Left ventricle myocardium inferior (tissue), 1 donor: ENCODE results near the gene DPPA4. TPM values are rescaled to one million over a fixed set of nuclear protein-coding genes. Genes with fewer than 3 reads are reported as not detected.

ENCODE experiments used
- DNase-seq: peaks from one replicate; pipeline ENCODE4 v3.0.0-alpha.2; 2020
- H3K27ac ChIP-seq: fragments of 200-600 bp; replicated peaks from 2 replicates; pipeline ENCODE4 v1.8.0; 2021
- H3K27me3 ChIP-seq: fragments of 200-600 bp; 2 replicates; pipeline ENCODE4 v1.8.0; 2021; ENCODE audit warnings: low read depth
- H3K36me3 ChIP-seq: fragments of 200-600 bp; 2 replicates; pipeline ENCODE4 v1.8.0; 2021
- H3K4me1 ChIP-seq: fragments of 200-600 bp; 2 replicates; pipeline ENCODE4 v1.8.0; 2021
- H3K4me3 ChIP-seq: fragments of 200-600 bp; 2 replicates; pipeline ENCODE4 v1.8.0; 2021; ENCODE audit warnings: mild to moderate bottlenecking, moderate library complexity
- H3K9me3 ChIP-seq: fragments of 200-600 bp; replicated peaks from 2 replicates; pipeline ENCODE4 v1.8.0; 2021
- intact Hi-C: fragments of 100-400 bp; cut with micrococcal nuclease; formaldehyde crosslinking; loops from one replicate; pipeline ENCODE4 v1.11.0; 2022
- total RNA-seq: library from RNA; stranded (reverse); fragmentation: NEBNext Ultra II Directional; extraction: Animal tissue kit (Norgen Biotek cat#: 25700); gene quantifications from one replicate; pipeline ENCODE4 v1.2.1, GENCODE V29; 2021
- TF ChIP-seq, protein P1 (sequence below): fragments of 200-600 bp; IDR thresholded peaks from 2 replicates; pipeline ENCODE4 v1.8.0; 2021; ENCODE audit warnings: antibody characterized with exemption, mild to moderate bottlenecking, borderline replicate concordance
- donor health status: DM: no; HTN: yes; CAD: no; lungs with severe emphysema.

DPPA4 gene
- total RNA-seq, 1 donor from 2014 or later, result not detected

DNA sequence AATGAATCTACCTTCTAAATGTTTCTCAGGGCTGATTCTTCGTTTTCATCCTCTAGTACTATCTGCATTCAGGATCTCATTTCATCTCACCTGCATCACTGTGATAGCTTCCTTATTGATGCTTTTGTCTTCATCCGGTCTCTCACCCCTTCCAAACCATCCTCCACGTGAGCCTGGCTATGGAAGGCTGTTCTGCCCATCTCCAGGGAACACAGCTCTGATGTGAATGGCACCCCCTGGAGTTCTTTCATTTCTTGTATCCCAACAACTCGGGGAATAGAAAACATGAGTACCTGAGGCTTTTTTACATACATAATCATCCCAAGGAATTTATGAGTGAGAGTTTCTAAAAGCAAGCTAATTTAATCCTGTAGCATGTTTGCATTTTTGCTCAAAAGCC is 8.8 kb upstream of the DPPA4 start:
- no peaks in the 10 kb centered on the region for H3K4me1 ChIP-seq
- intact Hi-C loops, result no loop called here

DNA sequence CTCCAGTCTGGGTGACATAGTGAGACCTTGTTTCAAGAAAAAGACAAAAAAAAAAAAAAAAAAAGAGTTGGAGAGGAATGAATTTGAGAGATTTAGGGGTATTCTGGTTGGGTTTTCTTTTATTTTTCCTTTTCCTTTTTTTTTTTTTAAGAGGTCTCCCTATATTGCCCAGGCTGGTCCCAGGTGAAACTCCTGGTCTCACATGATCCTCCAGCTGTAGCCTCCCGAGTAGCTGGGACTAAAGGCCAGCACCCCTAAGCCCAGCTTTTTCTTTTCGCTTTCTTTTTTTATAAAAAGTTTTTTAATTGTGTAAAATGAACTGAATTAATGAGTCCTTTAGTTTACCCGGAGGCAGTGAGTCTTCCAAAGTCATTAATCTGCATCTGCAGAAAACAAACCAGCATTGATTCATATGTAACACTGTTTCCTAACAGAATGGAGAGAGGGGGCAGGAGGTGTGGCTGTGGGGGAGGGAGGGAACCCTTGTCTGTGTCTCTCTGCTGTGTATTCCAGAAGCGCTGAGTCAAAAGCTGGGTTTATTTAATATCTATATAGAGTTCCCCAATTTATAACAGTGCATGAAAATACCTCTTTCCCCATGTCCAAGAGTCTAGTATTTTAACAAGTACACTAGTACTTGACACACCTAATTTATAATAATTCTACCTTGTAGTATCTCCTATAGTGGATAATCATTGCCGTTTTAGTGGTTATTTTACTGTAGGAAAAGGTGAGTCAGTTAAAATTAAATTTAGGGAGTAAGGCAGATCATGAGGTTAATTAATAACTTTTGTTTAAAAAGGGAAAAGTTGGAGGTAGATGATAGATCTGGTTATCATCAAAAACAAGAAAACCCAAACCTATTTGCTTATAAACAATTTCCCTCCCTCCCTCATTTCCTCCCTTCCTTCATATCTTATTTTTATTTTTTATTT is 2.6 kb upstream of the DPPA4 start:
- Histone ChIP-seq H3K36me3 (no peaks in the 10 kb centered on the region), H3K27me3 (peaks cover 51% of the 10 kb centered on the region), H3K4me1 (no peaks in the 10 kb centered on the region), H3K27ac (no peak overlapping the region), H3K9me3 (peaks cover 8% of the 10 kb centered on the region), H3K4me3 (no peak overlapping the region)
- intact Hi-C loops, result no loop called here
- TF ChIP-seq, protein P1, sequence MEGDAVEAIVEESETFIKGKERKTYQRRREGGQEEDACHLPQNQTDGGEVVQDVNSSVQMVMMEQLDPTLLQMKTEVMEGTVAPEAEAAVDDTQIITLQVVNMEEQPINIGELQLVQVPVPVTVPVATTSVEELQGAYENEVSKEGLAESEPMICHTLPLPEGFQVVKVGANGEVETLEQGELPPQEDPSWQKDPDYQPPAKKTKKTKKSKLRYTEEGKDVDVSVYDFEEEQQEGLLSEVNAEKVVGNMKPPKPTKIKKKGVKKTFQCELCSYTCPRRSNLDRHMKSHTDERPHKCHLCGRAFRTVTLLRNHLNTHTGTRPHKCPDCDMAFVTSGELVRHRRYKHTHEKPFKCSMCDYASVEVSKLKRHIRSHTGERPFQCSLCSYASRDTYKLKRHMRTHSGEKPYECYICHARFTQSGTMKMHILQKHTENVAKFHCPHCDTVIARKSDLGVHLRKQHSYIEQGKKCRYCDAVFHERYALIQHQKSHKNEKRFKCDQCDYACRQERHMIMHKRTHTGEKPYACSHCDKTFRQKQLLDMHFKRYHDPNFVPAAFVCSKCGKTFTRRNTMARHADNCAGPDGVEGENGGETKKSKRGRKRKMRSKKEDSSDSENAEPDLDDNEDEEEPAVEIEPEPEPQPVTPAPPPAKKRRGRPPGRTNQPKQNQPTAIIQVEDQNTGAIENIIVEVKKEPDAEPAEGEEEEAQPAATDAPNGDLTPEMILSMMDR, result no peak
- DNase-seq, result no peak

More for the DNA sequence above, 8.8 kb upstream of the DPPA4 start:
- no peak overlapping the region for H3K27ac ChIP-seq
- no peak overlapping the region for H3K4me3 ChIP-seq
- no peak for DNase-seq
- peaks cover 5% of the 10 kb centered on the region for H3K27me3 ChIP-seq
- no peaks in the 10 kb centered on the region for H3K36me3 ChIP-seq
- H3K9me3 ChIP-seq, result peaks cover 12% of the 10 kb centered on the region
- TF ChIP-seq, protein P1, result no peak

DNA sequence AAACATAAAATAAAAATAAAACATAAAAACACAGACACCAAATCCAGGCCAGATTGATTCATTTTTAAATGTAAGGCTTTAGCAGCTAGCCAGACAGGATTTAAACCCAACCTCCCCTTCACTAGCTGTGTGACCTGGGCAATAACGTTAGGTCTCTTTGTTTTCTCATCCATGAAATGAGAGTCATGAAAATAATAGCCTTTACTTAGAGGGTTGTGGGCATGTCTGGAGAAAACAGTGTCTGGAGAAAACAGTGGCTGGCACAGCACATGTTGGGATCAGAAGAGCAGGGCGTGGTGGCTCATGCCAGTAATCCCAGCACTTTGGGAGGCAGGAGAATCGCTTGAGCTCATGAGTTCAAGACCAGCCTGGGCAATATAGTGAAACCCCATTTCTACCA is 1.9 kb upstream of the DPPA4 start:
- no peak overlapping the region for H3K4me3 ChIP-seq
- H3K4me1 ChIP-seq, result no peaks in the 10 kb centered on the region
- H3K9me3 ChIP-seq, result peaks cover under 1% of the 10 kb centered on the region
- no peak overlapping the region for H3K27ac ChIP-seq
- no peaks in the 10 kb centered on the region for H3K36me3 ChIP-seq
- peaks cover 57% of the 10 kb centered on the region for H3K27me3 ChIP-seq
- intact Hi-C loops, result no loop called here
- no peak for DNase-seq
- TF ChIP-seq, protein P1, result no peak

DNA sequence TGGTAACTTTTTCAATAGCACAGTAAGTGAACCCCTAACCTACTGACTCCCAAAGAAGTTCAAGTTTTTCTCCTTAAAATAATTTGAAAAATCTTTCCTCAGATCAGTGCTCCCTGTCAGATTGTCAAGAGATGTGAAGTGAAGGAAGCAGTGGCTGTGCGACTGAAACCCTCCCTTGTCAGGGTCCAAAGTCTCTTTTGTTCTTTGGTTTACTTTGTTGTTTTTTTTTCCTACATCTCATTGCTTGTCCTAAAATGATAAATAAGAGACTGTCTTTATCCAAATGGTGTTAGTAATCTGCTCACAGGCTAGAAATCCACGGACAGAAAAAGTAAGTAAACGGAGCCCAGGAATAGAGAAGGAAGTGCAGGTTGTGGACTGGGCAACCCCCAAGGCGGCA is 976 bp upstream of the DPPA4 start:
- Histone ChIP-seq H3K27ac (no peak overlapping the region), H3K4me3 (no peak overlapping the region), H3K4me1 (no peaks in the 10 kb centered on the region), H3K27me3 (peaks cover 66% of the 10 kb centered on the region), H3K9me3 (no peaks in the 10 kb centered on the region), H3K36me3 (no peaks in the 10 kb centered on the region)
- intact Hi-C loops, result no loop called here
- TF ChIP-seq, protein P1, result no peak
- DNase-seq, result no peak

DNA sequence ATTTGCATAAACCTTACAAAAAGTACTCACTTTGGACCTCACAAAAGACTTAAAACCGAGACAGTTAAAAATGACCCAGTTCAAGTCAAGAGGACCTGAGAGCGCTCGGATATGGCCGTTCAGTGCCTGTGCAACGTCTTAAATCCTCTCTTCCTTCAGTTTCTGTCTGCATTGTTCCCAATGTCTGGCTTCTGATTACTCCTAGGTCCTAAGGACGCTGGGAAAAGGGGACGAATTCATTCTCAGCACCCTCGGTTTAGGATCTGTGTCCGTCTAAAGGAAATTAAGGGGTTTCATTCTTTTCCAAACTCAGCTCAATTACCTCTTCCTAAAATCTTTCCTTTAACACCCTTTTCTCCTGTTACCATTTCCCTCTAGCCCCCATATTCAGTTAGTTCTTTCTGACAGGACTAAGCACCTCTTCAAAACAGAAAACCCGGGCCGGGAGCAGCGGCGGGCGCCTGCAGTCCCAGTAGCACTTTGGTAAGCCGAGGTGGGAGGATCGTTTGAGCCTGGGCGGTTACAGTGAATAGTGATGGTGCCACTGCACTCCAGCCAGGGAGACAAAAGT is 970 bp downstream of the DPPA4 start:
- intact Hi-C loops, result no loop called here
- Histone ChIP-seq H3K27ac (no peak overlapping the region), H3K4me3 (peak overlapping the region; percentile 52), H3K36me3 (no peaks in the 10 kb centered on the region), H3K9me3 (no peaks in the 10 kb centered on the region), H3K27me3 (peaks cover 79% of the 10 kb centered on the region), H3K4me1 (no peaks in the 10 kb centered on the region)
- TF ChIP-seq, protein P1, result no peak
- DNase-seq, result no peak
